Liver (tissue), 3 donors: ENCODE data around the gene RASA3.
"Not testable (repeated sequence)": the region's sequence is repeated elsewhere in the genome, so short reads cannot be mapped to it uniquely, and the experiment has no call there.

Experiments
- CTCF ChIP-seq: fragments of 150-350 bp; IDR thresholded peaks from 2 replicates; pipeline ENCODE4 v1.5.1; 2017; ENCODE audit warnings: improper control_type of control experiment, low read depth, low read length; ENCODE audit not compliant: missing input control
- GABPA ChIP-seq, 2 donors: IDR thresholded peaks in 1 of 2; conservative IDR thresholded peaks in 1 of 2; 2 replicates each; pipeline ENCODE4 v1.6.1; 2016; ENCODE audit warnings: antibody characterized with exemption in 2 of 2, mild to moderate bottlenecking in 1 of 2, moderate library complexity in 1 of 2
- donor health status: healthy.
- donor health status: healthy.

- TF ChIP-seq GABPA (IDR thresholded peaks at IDR 0.05 in 1 of 2, conservative IDR thresholded peaks at IDR 0.05 in 1 of 2); CTCF: not testable (repeated sequence)
Observed at GRCh38 chr13:114133126-114133525, 703 bp upstream of the RASA3 start.
